ENCODE measurements around the gene MYO1C.
"Not testable (repeated sequence)": the region's sequence is repeated elsewhere in the genome, so short reads cannot be mapped to it uniquely, and the experiment has no call there.

Gene MYO1C

GRCh38 chr17:1462164-1463112 lies 30.0 kb downstream of the MYO1C start:
- DNase-seq (ENCODE audit: low spot score), result no peak

GRCh38 chr17:1461198-1461944 lies 31.1 kb downstream of the MYO1C start:
- no peak for DNase-seq (ENCODE audit: low spot score)

GRCh38 chr17:1460233-1460632 lies 32.3 kb downstream of the MYO1C start:
- DNase-seq (ENCODE audit: low spot score), result no peak

- peak; percentile 97 for DNase-seq (ENCODE audit: low spot score)
These were observed 36.5 kb downstream of the MYO1C start, which contains the start of gene CRK for GRCh38 chr17:1455797-1456599. Gene CRK (minus strand): TSS chr17:1456232. CDS start chr17:1456117, 115 bp downstream.

GRCh38 chr17:1455291-1455796 lies 37.1 kb downstream of the MYO1C start:
- peak; percentile 72 for DNase-seq (ENCODE audit: low spot score)

GRCh38 chr17:1454541-1454940 lies 37.9 kb downstream of the MYO1C start:
- DNase-seq (ENCODE audit: low spot score), result no peak

GRCh38 chr17:1453694-1454093 lies 38.8 kb downstream of the MYO1C start:
- DNase-seq (ENCODE audit: low spot score), result not testable (repeated sequence)

GRCh38 chr17:1452836-1453235 lies 39.6 kb downstream of the MYO1C start:
- no peak for DNase-seq (ENCODE audit: low spot score)

- DNase-seq (ENCODE audit: low spot score), result not testable (repeated sequence)
These were observed 42.2 kb downstream of the MYO1C start for GRCh38 chr17:1450261-1450660.

- no peak for DNase-seq (ENCODE audit: low spot score)
These were observed 43.0 kb downstream of the MYO1C start for GRCh38 chr17:1449412-1449967.

GRCh38 chr17:1447052-1447451 lies 45.4 kb downstream of the MYO1C start:
- peak; percentile 92 for DNase-seq (ENCODE audit: low spot score)

- no peak for DNase-seq (ENCODE audit: low spot score)
These were observed 46.3 kb downstream of the MYO1C start for GRCh38 chr17:1446201-1446600.

- DNase-seq (ENCODE audit: low spot score), result not testable (repeated sequence)
These were observed 46.8 kb downstream of the MYO1C start for GRCh38 chr17:1445695-1446094.

- DNase-seq (ENCODE audit: low spot score), result not testable (repeated sequence)
These were observed 49.8 kb downstream of the MYO1C start for GRCh38 chr17:1442721-1443120.

GRCh38 chr17:1442187-1442586 lies 50.3 kb downstream of the MYO1C start:
- no peak for DNase-seq (ENCODE audit: low spot score)

GRCh38 chr17:1440921-1441320 lies 51.6 kb downstream of the MYO1C start:
- DNase-seq (ENCODE audit: low spot score), result no peak

- no peak for DNase-seq (ENCODE audit: low spot score)
These were observed 53.8 kb downstream of the MYO1C start for GRCh38 chr17:1438593-1439083.

- DNase-seq (ENCODE audit: low spot score), result no peak
These were observed 57.2 kb downstream of the MYO1C start for GRCh38 chr17:1435326-1435725.

GRCh38 chr17:1434150-1434549 lies 58.3 kb downstream of the MYO1C start:
- DNase-seq (ENCODE audit: low spot score), result no peak

GRCh38 chr17:1431631-1432104 lies 60.8 kb downstream of the MYO1C start:
- DNase-seq (ENCODE audit: low spot score), result no peak

- DNase-seq (ENCODE audit: low spot score), result no peak
These were observed 68.9 kb downstream of the MYO1C start for GRCh38 chr17:1423456-1424135.
